Epidermal melanocyte (primary cell): ENCODE results near the gene C4orf50.

Source experiments
- DNase-seq: peaks from one replicate; pipeline ENCODE4 v3.0.0; 2011; ENCODE audit warnings: low spot score; ENCODE audit not compliant: insufficient read length

Gene C4orf50

GRCh38 chr4:5945936-5946335, 72.3 kb downstream of the C4orf50 start:
- DNase-seq, result no peak

- no peak for DNase-seq
Measured at GRCh38 chr4:5945171-5945570, 73.1 kb downstream of the C4orf50 start.

GRCh38 chr4:5943561-5943960, 74.7 kb downstream of the C4orf50 start:
- no peak for DNase-seq

- no peak for DNase-seq
Measured at GRCh38 chr4:5942947-5943346, 75.3 kb downstream of the C4orf50 start.

GRCh38 chr4:5941601-5942000, 76.6 kb downstream of the C4orf50 start:
- DNase-seq, result no peak

GRCh38 chr4:5940470-5941203, 77.6 kb downstream of the C4orf50 start:
- no peak for DNase-seq

GRCh38 chr4:5933996-5934831, 84.0 kb downstream of the C4orf50 start:
- no peak for DNase-seq

- DNase-seq, result no peak
Measured at GRCh38 chr4:5933116-5933515, 85.1 kb downstream of the C4orf50 start.

- DNase-seq, result no peak
Measured at GRCh38 chr4:5932035-5932568, 86.1 kb downstream of the C4orf50 start.

- no peak for DNase-seq
Measured at GRCh38 chr4:5931526-5931925, 86.7 kb downstream of the C4orf50 start.

GRCh38 chr4:5930876-5931275, 87.4 kb downstream of the C4orf50 start:
- DNase-seq, result no peak

- DNase-seq, result no peak
Measured at GRCh38 chr4:5930456-5930855, 87.8 kb downstream of the C4orf50 start.

GRCh38 chr4:5928844-5929420, 89.3 kb downstream of the C4orf50 start:
- DNase-seq, result no peak

- DNase-seq, result no peak
Measured at GRCh38 chr4:5928274-5928673, 90.0 kb downstream of the C4orf50 start.

GRCh38 chr4:5927747-5928146, 90.5 kb downstream of the C4orf50 start:
- no peak for DNase-seq

GRCh38 chr4:5927116-5927515, 91.1 kb downstream of the C4orf50 start:
- no peak for DNase-seq

GRCh38 chr4:5926598-5926997, 91.6 kb downstream of the C4orf50 start:
- DNase-seq, result no peak

- no peak for DNase-seq
Measured at GRCh38 chr4:5925419-5926200, 92.6 kb downstream of the C4orf50 start.

GRCh38 chr4:5924461-5925125, 93.6 kb downstream of the C4orf50 start:
- no peak for DNase-seq

GRCh38 chr4:5923376-5923775, 94.9 kb downstream of the C4orf50 start:
- DNase-seq, result no peak

GRCh38 chr4:5922556-5922955, 95.7 kb downstream of the C4orf50 start:
- DNase-seq, result no peak
